Fibroblast of pulmonary artery (primary cell): ENCODE results near the gene KIRREL1.
A peak's percentile ranks its signal among the peaks of the same experiment; 100 is the strongest.

Experiments
- DNase-seq: peaks from one replicate; pipeline ENCODE4 v3.0.0-alpha.2; 2010; ENCODE audit warnings: low read depth
- H3K4me3 ChIP-seq: replicated peaks from 2 replicates; pipeline ENCODE4 v1.5.1; 2011; ENCODE audit warnings: low read depth, mild to moderate bottlenecking, control low read depth, low read length, moderate library complexity
- TF ChIP-seq, protein P1 (sequence below): IDR thresholded peaks from 2 replicates; pipeline ENCODE4 v1.5.1; 2011; ENCODE audit warnings: mild to moderate bottlenecking, control low read depth, low read length, inconsistent platforms; ENCODE audit errors: missing control alignments

Gene KIRREL1

GRCh38 chr1:157961805-157962762, 31.4 kb upstream of the KIRREL1 start:
- TF ChIP-seq, protein P1, sequence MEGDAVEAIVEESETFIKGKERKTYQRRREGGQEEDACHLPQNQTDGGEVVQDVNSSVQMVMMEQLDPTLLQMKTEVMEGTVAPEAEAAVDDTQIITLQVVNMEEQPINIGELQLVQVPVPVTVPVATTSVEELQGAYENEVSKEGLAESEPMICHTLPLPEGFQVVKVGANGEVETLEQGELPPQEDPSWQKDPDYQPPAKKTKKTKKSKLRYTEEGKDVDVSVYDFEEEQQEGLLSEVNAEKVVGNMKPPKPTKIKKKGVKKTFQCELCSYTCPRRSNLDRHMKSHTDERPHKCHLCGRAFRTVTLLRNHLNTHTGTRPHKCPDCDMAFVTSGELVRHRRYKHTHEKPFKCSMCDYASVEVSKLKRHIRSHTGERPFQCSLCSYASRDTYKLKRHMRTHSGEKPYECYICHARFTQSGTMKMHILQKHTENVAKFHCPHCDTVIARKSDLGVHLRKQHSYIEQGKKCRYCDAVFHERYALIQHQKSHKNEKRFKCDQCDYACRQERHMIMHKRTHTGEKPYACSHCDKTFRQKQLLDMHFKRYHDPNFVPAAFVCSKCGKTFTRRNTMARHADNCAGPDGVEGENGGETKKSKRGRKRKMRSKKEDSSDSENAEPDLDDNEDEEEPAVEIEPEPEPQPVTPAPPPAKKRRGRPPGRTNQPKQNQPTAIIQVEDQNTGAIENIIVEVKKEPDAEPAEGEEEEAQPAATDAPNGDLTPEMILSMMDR, result no peak
- no peak overlapping the region for H3K4me3 ChIP-seq
- peak; percentile 60 for DNase-seq

DNA sequence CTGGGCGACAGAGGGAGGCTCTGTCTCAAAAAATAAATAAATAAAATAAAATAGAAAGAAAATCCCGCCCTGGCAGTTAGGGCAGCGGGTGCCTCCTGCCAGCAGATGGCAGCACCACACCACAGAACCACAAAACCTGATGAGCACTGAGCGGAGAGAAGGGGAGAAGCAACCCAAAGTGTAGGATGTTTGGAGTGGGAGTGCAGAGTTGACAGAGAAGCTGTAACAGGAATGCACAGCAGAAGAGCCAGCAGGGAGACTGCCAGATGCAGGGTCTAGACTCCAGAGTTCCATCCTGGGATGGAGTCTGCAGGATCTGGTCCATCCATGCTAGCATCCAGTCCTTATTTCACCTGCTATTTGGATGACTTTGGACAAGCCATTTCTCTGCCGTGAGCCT, 29.7 kb upstream of the KIRREL1 start:
- TF ChIP-seq, protein P1, result peak; percentile 83
- peak; percentile 80 for DNase-seq
- H3K4me3 ChIP-seq, result no peak overlapping the region

- no peak for DNase-seq
- H3K4me3 ChIP-seq, result no peak overlapping the region
- TF ChIP-seq, protein P1, result no peak
These were observed 27.9 kb upstream of the KIRREL1 start for GRCh38 chr1:157965584-157965983.

DNA sequence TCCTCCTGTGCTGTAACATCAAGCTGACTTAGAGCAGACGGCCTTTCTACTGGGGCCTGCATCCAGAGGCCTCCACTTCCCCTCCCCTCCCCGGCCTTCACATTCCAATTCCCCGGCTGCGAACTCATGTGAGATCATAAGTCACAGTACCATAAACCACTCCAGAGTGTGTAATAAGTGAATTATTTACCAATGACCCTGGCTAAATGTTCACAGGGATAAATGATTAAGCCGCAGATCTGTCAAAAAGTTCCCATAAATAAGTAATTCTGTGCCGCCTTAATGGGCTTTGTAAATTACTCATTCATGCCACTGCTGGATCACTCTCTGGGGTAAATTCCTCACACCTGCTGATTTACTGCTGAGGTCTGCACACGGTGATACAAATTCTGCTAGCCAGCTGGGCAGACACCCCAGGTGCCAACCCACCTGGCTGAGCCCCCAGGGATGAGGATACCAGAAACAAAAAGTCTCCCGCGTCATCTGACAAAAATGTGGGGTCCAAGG, 27.4 kb upstream of the KIRREL1 start:
- peak; percentile 65 for DNase-seq
- no peak overlapping the region for H3K4me3 ChIP-seq
- TF ChIP-seq, protein P1, result no peak

DNA sequence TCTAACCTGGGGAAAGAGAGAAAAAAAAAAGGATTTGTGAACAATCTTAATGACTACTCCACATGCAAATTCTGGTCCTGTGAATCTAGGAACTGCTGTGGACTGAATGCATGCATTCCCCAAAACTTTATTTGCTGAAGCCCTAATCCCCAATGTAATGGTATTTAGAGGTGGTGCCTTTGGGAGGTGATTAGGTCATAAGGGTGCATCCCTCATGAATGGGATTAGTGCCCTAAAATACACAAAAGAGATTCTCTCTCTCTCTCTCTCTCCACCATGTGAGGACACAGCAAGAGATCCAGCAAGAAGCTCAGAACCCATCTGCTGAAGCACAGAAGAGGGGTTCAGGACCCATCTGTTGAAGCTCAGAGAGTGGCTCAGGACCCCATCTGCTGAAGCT, 26.2 kb upstream of the KIRREL1 start:
- no peak for DNase-seq
- H3K4me3 ChIP-seq, result no peak overlapping the region
- TF ChIP-seq, protein P1, result no peak

DNA sequence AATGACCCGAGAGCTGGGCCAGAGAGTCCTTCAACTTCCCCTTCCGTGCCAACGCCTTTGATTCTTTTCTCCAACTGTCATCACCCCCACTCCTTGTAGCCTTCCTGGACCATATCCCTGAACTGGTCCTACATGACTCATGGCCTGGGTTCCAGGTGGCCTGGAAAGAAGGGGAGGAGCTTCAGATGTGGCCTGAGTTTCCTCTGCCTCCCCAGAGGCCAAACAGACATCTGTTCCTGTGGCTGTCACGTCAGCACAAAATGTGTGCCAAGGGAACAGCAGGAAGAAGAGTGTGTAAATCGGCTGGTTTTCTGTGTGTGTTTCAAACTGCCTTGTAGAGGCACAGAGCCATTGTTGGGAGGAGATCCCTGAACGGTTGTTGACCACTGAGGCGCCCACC, 24.9 kb upstream of the KIRREL1 start:
- TF ChIP-seq, protein P1, result no peak
- H3K4me3 ChIP-seq, result no peak overlapping the region
- DNase-seq, result peak; percentile 86
